ENCODE data around the gene RAC3. TPM values are rescaled to one million over a fixed set of nuclear protein-coding genes. Genes with fewer than 3 reads are reported as not detected.

The RAC3 gene
- total and polyA plus RNA-seq, 7 donors: 0.60 to 11.8 (median 2.8) TPM

DNA sequence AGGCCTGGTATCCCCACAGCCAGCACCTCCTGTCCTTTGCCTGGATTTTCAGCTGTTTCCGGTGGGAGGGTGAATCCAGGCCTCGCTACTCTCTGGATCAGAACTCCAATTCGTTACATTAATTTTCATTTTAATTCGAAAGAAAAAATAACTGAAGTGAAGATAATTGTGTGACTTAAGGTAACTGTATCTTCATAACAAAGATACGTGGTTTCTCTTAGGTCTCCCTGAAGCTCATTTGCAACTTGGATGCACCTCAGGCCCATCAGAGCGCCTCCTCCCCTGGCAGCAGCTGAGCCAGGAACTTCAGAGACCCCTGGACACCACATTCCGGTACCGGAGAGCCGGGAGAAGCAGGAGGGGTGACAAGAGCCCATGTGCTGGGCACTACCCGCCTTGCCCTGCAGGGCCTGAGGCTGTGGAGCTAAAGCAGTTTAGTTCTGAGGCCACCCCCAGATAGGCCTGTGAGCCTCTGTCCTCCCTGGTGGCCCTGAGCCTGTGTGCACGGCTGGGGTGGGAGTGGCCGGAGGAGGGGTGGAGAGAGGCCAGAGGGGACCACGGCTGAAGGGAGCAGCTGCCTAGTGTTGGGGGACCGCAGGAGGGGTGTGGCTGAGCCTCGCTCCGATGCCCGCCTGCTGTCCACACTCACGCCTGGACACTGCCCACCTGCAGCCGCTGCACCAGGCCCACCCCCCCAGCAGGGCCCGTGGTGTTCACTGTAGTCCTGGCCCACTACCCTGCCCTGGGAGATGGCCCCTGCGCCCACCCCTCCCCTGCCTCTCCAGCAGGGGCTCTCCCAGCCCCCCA, 45.5 kb downstream of the RAC3 start:
- no peak overlapping the region for H3K27ac ChIP-seq
- no peak overlapping the region for H3K4me3 ChIP-seq
- peaks cover 18 to 38% (median 27%) of the 10 kb centered on the region in 4 donors for H3K36me3 ChIP-seq
- intact Hi-C loops (cut with DNase I): no loop called here
- DNase-seq: no peak
- no peak for TF ChIP-seq POLR2AphosphoS5 (IDR thresholded peaks at IDR 0.05)
- TF ChIP-seq, protein P1, sequence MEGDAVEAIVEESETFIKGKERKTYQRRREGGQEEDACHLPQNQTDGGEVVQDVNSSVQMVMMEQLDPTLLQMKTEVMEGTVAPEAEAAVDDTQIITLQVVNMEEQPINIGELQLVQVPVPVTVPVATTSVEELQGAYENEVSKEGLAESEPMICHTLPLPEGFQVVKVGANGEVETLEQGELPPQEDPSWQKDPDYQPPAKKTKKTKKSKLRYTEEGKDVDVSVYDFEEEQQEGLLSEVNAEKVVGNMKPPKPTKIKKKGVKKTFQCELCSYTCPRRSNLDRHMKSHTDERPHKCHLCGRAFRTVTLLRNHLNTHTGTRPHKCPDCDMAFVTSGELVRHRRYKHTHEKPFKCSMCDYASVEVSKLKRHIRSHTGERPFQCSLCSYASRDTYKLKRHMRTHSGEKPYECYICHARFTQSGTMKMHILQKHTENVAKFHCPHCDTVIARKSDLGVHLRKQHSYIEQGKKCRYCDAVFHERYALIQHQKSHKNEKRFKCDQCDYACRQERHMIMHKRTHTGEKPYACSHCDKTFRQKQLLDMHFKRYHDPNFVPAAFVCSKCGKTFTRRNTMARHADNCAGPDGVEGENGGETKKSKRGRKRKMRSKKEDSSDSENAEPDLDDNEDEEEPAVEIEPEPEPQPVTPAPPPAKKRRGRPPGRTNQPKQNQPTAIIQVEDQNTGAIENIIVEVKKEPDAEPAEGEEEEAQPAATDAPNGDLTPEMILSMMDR (IDR thresholded peaks at IDR 0.05): no peak
- no peaks in the 10 kb centered on the region for H3K9me3 ChIP-seq
- no peaks in the 10 kb centered on the region for H3K27me3 ChIP-seq
- WGBS, 2 donors: 85% methylated on average over 21 of the region's 21 CpGs
- no peaks in the 10 kb centered on the region for H3K4me1 ChIP-seq

DNA sequence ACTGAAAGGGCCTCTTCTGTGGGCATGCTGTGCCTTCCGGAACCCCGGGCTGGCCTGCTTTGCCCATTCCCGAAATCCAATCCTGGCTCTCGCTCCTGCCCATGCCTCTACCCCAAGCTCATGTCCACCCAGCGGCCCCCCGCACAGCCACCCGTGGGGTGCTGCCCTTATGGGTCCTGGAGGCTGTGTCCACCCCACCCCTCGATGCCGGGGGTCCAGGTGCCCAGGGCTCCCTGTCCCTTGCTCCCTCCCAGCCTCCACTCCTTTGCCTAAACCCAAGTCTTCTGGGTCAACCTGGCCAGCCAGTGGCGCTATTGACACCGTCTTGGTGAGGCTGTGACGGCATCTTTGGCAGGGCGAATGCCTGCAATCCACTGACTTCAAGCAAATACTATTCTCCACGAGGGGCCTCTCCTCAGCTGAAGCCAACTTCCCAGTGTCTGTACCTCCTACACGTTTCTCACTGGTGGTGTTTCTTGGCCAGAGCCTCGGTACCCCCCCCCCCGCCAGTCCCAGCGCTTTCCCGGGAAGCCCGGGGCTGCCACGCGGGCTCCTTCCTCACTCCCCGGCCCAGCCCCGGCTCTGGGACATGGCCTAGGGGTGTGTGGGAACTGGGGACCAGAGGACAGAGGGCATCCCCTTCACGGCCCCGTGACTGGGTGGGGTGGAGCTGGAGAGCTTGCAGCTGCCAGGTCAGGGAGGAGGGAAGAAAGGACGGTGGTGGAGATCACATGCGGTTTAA, 46.3 kb downstream of the RAC3 start:
- no peaks in the 10 kb centered on the region for H3K27me3 ChIP-seq
- no peak overlapping the region for H3K27ac ChIP-seq
- H3K36me3 ChIP-seq: peaks cover 23 to 46% (median 34%) of the 10 kb centered on the region in 4 donors
- H3K4me1 ChIP-seq: no peaks in the 10 kb centered on the region
- TF ChIP-seq, protein P1 (IDR thresholded peaks at IDR 0.05): no peak
- TF ChIP-seq EP300 (IDR thresholded peaks at IDR 0.05) (no peak), POLR2AphosphoS5 (IDR thresholded peaks at IDR 0.05) (no peak), POLR2A (IDR thresholded peaks at IDR 0.05) (no peak)
- WGBS, 2 donors: 73 to 81% methylated on average over 28 of the region's 28 CpGs
- no peak for DNase-seq
- H3K9me3 ChIP-seq: no peaks in the 10 kb centered on the region
- no peak overlapping the region for H3K4me3 ChIP-seq
- intact Hi-C loops (cut with DNase I): no loop called here

- 93 to 95% methylated on average over 18 of the region's 18 CpGs for WGBS, 2 donors
- H3K27ac ChIP-seq: no peak overlapping the region
- intact Hi-C loops (cut with DNase I): no loop called here
- DNase-seq: no peak
- H3K36me3 ChIP-seq: peaks cover 29 to 52% (median 40%) of the 10 kb centered on the region in 4 donors
- no peaks in the 10 kb centered on the region for H3K4me1 ChIP-seq
- no peaks in the 10 kb centered on the region for H3K27me3 ChIP-seq
- H3K4me3 ChIP-seq: no peak overlapping the region
- TF ChIP-seq, protein P1 (IDR thresholded peaks at IDR 0.05): no peak
- TF ChIP-seq POLR2A (IDR thresholded peaks at IDR 0.05): no peak
- no peak for TF ChIP-seq POLR2AphosphoS5 (IDR thresholded peaks at IDR 0.05)
- TF ChIP-seq EP300 (IDR thresholded peaks at IDR 0.05): no peak
- H3K9me3 ChIP-seq: no peaks in the 10 kb centered on the region
Measured at GRCh38 chr17:82078433-82078832, 47.0 kb downstream of the RAC3 start.

- TF ChIP-seq POLR2AphosphoS5 (IDR thresholded peaks at IDR 0.05): no peak
- no peak for TF ChIP-seq POLR2A (IDR thresholded peaks at IDR 0.05)
- TF ChIP-seq, protein P1 (IDR thresholded peaks at IDR 0.05): no peak
- no peak for TF ChIP-seq EP300 (IDR thresholded peaks at IDR 0.05)
- peaks cover 36 to 59% (median 47%) of the 10 kb centered on the region in 4 donors for H3K36me3 ChIP-seq
- 92 to 96% methylated on average over 47 of the region's 47 CpGs for WGBS, 2 donors
Measured at GRCh38 chr17:82079001-82079677, 47.7 kb downstream of the RAC3 start.

More at GRCh38 chr17:82079001-82079677, 47.7 kb downstream of the RAC3 start:
- intact Hi-C loops (cut with DNase I): no loop called here
- no peak for DNase-seq
- H3K27ac ChIP-seq: no peak overlapping the region
- no peak overlapping the region for H3K4me3 ChIP-seq
- no peaks in the 10 kb centered on the region for H3K9me3 ChIP-seq
- no peaks in the 10 kb centered on the region for H3K27me3 ChIP-seq
- no peaks in the 10 kb centered on the region for H3K4me1 ChIP-seq

Measured in sigmoid colon (tissue), 7 donors.